Vagina (tissue), 2 donors: ENCODE measurements around the gene PCNX2.

Experiments used
- CTCF ChIP-seq, 3 experiments: fragments of 450-650 bp in 2 of 3; fragments of 200-600 bp in 1 of 3; sonication (generic) in 1 of 3; IDR thresholded peaks; one replicate each; pipeline ENCODE4 v1.5.1; 2017 to 2019; ENCODE audit warnings: antibody characterized with exemption in 3 of 3, mild to moderate bottlenecking in 2 of 3, moderate library complexity in 2 of 3
- POLR2A ChIP-seq, 2 donors: fragments of 450-650 bp; IDR thresholded peaks; one replicate each; pipeline ENCODE4 v1.6.1; 2017; ENCODE audit warnings: antibody characterized with exemption in 2 of 2, mild to moderate bottlenecking in 2 of 2, moderate library complexity in 2 of 2

DNA sequence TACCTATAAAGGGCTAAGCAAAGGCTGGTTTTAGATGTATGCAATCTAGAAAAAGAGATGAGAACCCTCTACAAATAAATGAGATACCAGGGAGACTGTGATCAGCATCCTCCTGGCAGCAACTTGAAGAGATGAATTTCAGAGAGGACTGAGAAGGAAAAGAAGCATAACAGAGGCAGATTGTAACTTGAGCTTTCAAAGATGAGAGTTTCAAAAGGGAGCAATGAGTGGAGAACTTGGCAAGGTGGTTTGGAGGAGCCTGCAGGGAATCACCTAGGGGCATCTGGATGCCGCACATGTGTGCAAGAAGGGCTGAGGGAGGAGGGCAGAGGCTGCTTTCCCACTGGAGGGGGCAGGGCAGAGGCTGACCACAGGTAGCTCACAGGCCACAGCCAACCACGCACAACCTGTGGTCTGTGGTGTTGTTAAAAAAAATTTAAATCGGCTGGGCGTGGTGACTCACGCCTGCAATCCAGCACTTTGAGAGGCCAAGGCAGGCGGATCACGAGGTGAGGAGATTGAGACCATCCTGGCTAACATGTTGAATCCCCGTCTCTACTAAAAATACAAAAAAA lies 50.2 kb downstream of the PCNX2 start:
- TF ChIP-seq POLR2A (IDR thresholded peaks at IDR 0.05), result no peak
- no peak for TF ChIP-seq CTCF (IDR thresholded peaks at IDR 0.05)
